Gastroesophageal sphincter (tissue), 4 donors: ENCODE measurements around the gene SAMD3. TPM values are rescaled to one million over a fixed set of nuclear protein-coding genes. Genes with fewer than 3 reads are reported as not detected.
"Not testable (repeated sequence)": the region's sequence is repeated elsewhere in the genome, so short reads cannot be mapped to it uniquely, and the experiment has no call there.

ENCODE experiments used
- ATAC-seq: fragments of 150-250 bp; one replicate; pipeline ENCODE4 v1.9.1; 2016; ENCODE audit warnings: mild to moderate bottlenecking, moderate library complexity
- H3K27ac ChIP-seq, 4 donors: fragments of 200-600 bp; sonication (generic) in 3 of 4; 1 replicate in 3 of 4; 2 replicates in 1 of 4; pipeline ENCODE4 v1.5.1; 2016 to 2019
- H3K27me3 ChIP-seq: fragments of 200-600 bp; sonication (generic); one replicate; pipeline ENCODE4 v1.5.1; 2019
- H3K36me3 ChIP-seq, 2 donors: fragments of 200-600 bp; sonication (generic); one replicate each; pipeline ENCODE4 v1.5.1; 2019; ENCODE audit warnings: control low read depth in 1 of 2
- H3K4me1 ChIP-seq, 3 donors: fragments of 200-600 bp; sonication (generic); 1 replicate in 2 of 3; 2 replicates in 1 of 3; pipeline ENCODE4 v1.5.1; 2016 to 2019; ENCODE audit warnings: control low read depth in 2 of 3
- H3K4me3 ChIP-seq, 2 donors: fragments of 200-600 bp; sonication (generic); one replicate each; pipeline ENCODE4 v1.5.1; 2019; ENCODE audit warnings: mild to moderate bottlenecking in 1 of 2, moderate library complexity in 1 of 2
- H3K9me3 ChIP-seq, 3 donors: fragments of 200-600 bp; sonication (generic); one replicate each; pipeline ENCODE4 v1.5.1; 2017 to 2019; ENCODE audit warnings: control low read depth in 2 of 3
- CTCF ChIP-seq, 4 experiments: fragments of 200-600 bp in 2 of 4; fragments of 450-650 bp in 2 of 4; sonication (generic) in 1 of 4; IDR thresholded peaks; one replicate each; pipeline ENCODE4 v1.5.1; 2017 to 2019; ENCODE audit warnings: antibody characterized with exemption in 4 of 4, mild to moderate bottlenecking in 2 of 4, moderate library complexity in 2 of 4
- EP300 ChIP-seq: sonication (generic); formaldehyde crosslinking; IDR thresholded peaks from one replicate; pipeline ENCODE4 v1.6.1; 2017; ENCODE audit warnings: antibody characterized with exemption, mild to moderate bottlenecking
- POLR2A ChIP-seq, 2 donors: fragments of 450-650 bp; IDR thresholded peaks; one replicate each; pipeline ENCODE4 v1.6.1; 2017; ENCODE audit warnings: antibody characterized with exemption in 2 of 2, mild to moderate bottlenecking in 2 of 2, moderate library complexity in 1 of 2
- POLR2AphosphoS5 ChIP-seq: sonication (generic); formaldehyde crosslinking; IDR thresholded peaks from one replicate; pipeline ENCODE4 v1.6.1; 2017; ENCODE audit warnings: antibody characterized with exemption
- whole genome bisulfite sequencing, 2 donors: methylation state at CpG; one replicate each; pipeline ENCODE4 v1.1.5; 2018; ENCODE audit warnings: low coverage in 1 of 2; 5-methylcytosine and 5-hydroxymethylcytosine counted together
- total RNA-seq, 4 donors: library from RNA; depleted of rRNA; stranded (reverse); fragments of >200 nt; gene quantifications; one replicate each; pipeline ENCODE4 v1.1.0, GENCODE V29; 2016

SAMD3 gene
- total RNA-seq, 4 donors from 2014 or later: 0.54 TPM; not detected in 3

- TF ChIP-seq EP300: no peak
- TF ChIP-seq POLR2AphosphoS5: no peak
- no peak for TF ChIP-seq CTCF (IDR thresholded peaks at IDR 0.05)
- no peak for TF ChIP-seq POLR2A (IDR thresholded peaks at IDR 0.05)
- WGBS, 2 donors: 58 to 64% methylated on average over 4 of the region's 8 CpGs
- ATAC-seq: no peak
- H3K4me3 ChIP-seq: no peak overlapping the region
- no peaks in the 10 kb centered on the region for H3K9me3 ChIP-seq
- no peak overlapping the region for H3K27ac ChIP-seq
- no peaks in the 10 kb centered on the region for H3K27me3 ChIP-seq
- no peaks in the 10 kb centered on the region for H3K36me3 ChIP-seq
- H3K4me1 ChIP-seq: no peaks in the 10 kb centered on the region
Observed at GRCh38 chr6:130150906-130151305, 71.8 kb downstream of the SAMD3 start.

GRCh38 chr6:130149016-130149415 is 73.7 kb downstream of the SAMD3 start:
- H3K4me1 ChIP-seq, H3K27me3 ChIP-seq, ATAC-seq, H3K27ac ChIP-seq, H3K9me3 ChIP-seq, H3K36me3 ChIP-seq, H3K4me3 ChIP-seq: not testable (repeated sequence)
- WGBS, 2 donors: 73 to 83% methylated on average over 2 of the region's 2 CpGs

GRCh38 chr6:130148181-130148580 is 74.6 kb downstream of the SAMD3 start:
- Histone ChIP-seq H3K27ac (no peak overlapping the region), H3K4me1 (no peaks in the 10 kb centered on the region), H3K27me3 (no peaks in the 10 kb centered on the region), H3K4me3 (no peak overlapping the region), H3K9me3 (no peaks in the 10 kb centered on the region), H3K36me3 (peaks cover 0 to 9% of the 10 kb centered on the region in 2 donors)
- ATAC-seq: no peak
- WGBS, 2 donors: 91 to 93% methylated on average over 3 to 7 of the region's 7 CpGs
- TF ChIP-seq POLR2AphosphoS5 (no peak), CTCF (IDR thresholded peaks at IDR 0.05) (no peak), POLR2A (IDR thresholded peaks at IDR 0.05) (no peak), EP300 (no peak)

- H3K9me3 ChIP-seq: no peaks in the 10 kb centered on the region
- no peak for ATAC-seq
- H3K4me3 ChIP-seq: no peak overlapping the region
- H3K27ac ChIP-seq: no peak overlapping the region
- 65 to 92% methylated on average over 3 of the region's 3 CpGs for WGBS, 2 donors
- no peaks in the 10 kb centered on the region for H3K4me1 ChIP-seq
- no peak for TF ChIP-seq POLR2AphosphoS5
- no peak for TF ChIP-seq CTCF (IDR thresholded peaks at IDR 0.05)
- TF ChIP-seq EP300: no peak
- TF ChIP-seq POLR2A (IDR thresholded peaks at IDR 0.05): no peak
- peaks cover 0 to 10% of the 10 kb centered on the region in 2 donors for H3K36me3 ChIP-seq
- H3K27me3 ChIP-seq: no peaks in the 10 kb centered on the region
Observed at GRCh38 chr6:130147111-130147510, 75.6 kb downstream of the SAMD3 start.

GRCh38 chr6:130143709-130144108 is 79.0 kb downstream of the SAMD3 start:
- Histone ChIP-seq H3K27ac (no peak overlapping the region), H3K36me3 (peaks cover 0 to 13% of the 10 kb centered on the region in 2 donors), H3K27me3 (no peaks in the 10 kb centered on the region), H3K4me1 (no peaks in the 10 kb centered on the region), H3K9me3 (no peaks in the 10 kb centered on the region), H3K4me3 (no peak overlapping the region)
- 78 to 83% methylated on average over 1 to 3 of the region's 3 CpGs for WGBS, 2 donors
- ATAC-seq: no peak
- TF ChIP-seq CTCF (IDR thresholded peaks at IDR 0.05) (no peak), EP300 (no peak), POLR2A (IDR thresholded peaks at IDR 0.05) (no peak), POLR2AphosphoS5 (no peak)
